Measurements from ENCODE around the gene AKAP6.

The AKAP6 gene

DNA sequence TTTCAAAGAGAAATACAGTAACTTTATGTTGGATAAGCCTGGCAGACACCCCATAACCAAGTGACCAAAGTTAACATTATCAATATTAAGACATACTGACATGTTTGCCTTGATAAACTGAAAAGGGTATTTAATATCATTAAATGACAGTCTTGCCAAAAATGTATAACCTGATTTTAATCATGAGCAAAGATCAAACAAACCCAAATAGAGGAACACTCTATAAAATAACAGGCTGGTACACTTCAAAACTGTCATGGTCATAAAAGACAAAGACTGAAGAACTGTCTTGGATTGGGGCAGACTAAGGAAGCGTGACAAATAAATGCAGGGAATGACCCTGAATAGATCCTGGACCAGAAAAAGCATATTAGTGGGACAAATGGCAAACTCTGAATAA, 64.0 kb downstream of the AKAP6 start:
- H3K4me3 ChIP-seq (ENCODE audit: low read depth, low read length) = no peak overlapping the region
- TF ChIP-seq, protein P1, sequence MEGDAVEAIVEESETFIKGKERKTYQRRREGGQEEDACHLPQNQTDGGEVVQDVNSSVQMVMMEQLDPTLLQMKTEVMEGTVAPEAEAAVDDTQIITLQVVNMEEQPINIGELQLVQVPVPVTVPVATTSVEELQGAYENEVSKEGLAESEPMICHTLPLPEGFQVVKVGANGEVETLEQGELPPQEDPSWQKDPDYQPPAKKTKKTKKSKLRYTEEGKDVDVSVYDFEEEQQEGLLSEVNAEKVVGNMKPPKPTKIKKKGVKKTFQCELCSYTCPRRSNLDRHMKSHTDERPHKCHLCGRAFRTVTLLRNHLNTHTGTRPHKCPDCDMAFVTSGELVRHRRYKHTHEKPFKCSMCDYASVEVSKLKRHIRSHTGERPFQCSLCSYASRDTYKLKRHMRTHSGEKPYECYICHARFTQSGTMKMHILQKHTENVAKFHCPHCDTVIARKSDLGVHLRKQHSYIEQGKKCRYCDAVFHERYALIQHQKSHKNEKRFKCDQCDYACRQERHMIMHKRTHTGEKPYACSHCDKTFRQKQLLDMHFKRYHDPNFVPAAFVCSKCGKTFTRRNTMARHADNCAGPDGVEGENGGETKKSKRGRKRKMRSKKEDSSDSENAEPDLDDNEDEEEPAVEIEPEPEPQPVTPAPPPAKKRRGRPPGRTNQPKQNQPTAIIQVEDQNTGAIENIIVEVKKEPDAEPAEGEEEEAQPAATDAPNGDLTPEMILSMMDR (IDR thresholded peaks at IDR 0.05; ENCODE audit: control insufficient read depth, extremely low read depth, insufficient read depth) = no peak
- DNase-seq (ENCODE audit: low read depth) = peak; percentile 85

DNA sequence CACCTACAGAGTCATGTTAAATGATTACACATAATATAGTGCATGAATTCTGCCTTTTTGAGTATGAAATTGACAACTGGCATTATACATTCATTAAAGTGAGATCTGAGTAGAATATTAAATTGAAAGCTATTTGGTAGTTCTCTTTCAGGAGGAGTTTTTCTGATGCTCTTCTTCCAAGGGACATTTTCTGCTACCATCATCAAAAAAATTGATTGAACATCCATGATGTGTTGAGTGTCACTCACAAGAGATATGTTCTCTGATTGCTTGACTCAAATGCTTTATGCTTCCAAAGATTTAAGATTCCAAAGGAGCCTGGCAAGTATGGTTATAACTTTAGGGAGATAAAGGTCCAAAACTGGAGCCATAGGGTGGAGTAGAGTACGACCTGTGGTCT, 64.9 kb downstream of the AKAP6 start:
- no peak for DNase-seq (ENCODE audit: low read depth)
- TF ChIP-seq, protein P1 (IDR thresholded peaks at IDR 0.05; ENCODE audit: control insufficient read depth, extremely low read depth, insufficient read depth) = no peak

DNA sequence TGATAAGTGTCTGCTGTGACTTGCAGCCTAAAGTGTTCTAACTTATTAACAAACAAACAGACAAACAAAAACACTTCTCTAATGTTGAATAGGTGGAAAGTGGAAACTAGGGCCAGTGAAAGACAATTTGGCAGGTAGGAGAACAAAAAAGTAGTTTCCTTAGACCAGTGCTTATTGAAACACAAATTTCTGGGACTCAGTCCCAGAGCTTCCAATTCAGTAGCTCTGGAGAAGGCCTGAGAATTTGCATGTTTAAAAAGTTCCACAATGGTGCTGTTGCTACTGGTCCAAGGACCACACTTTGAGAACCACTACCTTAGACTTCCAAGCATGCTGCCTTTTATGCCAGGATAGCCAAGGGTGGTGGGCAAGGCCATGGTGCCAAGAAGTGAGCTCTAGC, 67.8 kb downstream of the AKAP6 start:
- no peak for DNase-seq (ENCODE audit: low read depth)
- no peak overlapping the region; the same call in 1 of the 2 replicates for H3K4me3 ChIP-seq (ENCODE audit: low read depth, low read length)
- TF ChIP-seq, protein P1 (IDR thresholded peaks at IDR 0.05; ENCODE audit: control insufficient read depth, extremely low read depth, insufficient read depth) = no peak

More for the DNA sequence above, 64.9 kb downstream of the AKAP6 start:
- no peak overlapping the region for H3K4me3 ChIP-seq (ENCODE audit: low read depth, low read length)

DNA sequence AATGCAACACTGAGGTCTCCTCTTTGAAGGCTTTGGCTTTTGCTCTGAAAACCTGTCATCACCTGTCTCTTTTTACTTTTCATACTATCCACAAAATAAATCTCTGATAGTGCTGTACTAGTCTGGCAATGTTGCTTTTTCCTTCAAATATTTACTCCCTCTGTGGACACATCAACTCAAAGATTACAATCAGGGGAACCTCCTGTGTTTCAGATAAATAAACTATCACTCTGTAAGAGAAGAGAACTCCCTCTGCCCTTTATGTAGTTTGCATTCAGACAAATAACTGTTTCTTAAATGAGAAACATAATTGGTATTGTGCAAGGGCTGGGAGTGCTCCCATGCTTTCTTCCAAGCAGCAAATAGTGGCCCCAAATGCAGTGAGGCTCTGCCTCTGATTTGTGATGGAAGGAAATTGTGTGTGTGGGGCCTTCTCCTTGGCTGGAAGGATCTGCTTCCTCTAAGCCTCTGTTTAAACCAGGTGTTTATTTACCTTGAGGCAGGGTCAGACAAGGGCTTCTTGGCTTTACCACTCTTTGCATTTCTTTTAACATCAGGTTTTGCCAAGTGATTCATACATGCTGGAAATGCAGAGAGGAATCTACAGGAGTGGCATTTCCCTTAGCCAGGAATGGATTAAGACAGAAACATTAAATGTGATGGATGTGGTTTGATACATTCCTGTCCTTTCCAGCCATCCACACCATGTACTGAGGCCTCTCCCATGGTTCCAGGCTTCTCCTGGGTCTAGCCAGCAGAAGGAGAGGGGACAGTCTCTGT, 69.0 kb downstream of the AKAP6 start:
- H3K4me3 ChIP-seq (ENCODE audit: low read depth, low read length) = peak overlapping the region; percentile 24; the same call in 1 of the 2 replicates
- DNase-seq (ENCODE audit: low read depth) = peak; percentile 89
- TF ChIP-seq, protein P1 (IDR thresholded peaks at IDR 0.05; ENCODE audit: control insufficient read depth, extremely low read depth, insufficient read depth) = no peak

DNA sequence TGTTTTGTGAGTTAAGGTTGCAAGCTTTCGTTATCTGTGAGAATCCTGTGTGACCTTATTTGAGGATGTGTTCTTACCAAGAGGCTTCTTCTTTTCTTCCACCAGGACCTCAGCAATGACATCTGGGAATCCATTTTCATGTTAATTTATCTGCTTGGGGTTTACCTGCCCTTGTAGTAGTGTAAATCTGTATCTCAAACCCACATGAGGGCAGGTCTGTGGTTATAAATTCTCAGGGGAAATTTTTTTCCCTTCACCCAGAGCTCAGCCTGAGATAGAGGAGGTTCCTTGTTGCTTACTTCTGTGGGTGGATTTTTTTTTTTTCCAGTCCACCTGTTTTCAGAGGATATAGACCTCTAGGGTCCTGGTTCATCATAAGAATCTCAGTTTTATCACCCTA, 70.8 kb downstream of the AKAP6 start:
- no peak for DNase-seq (ENCODE audit: low read depth)
- no peak overlapping the region for H3K4me3 ChIP-seq (ENCODE audit: low read depth, low read length)
- TF ChIP-seq, protein P1 (IDR thresholded peaks at IDR 0.05; ENCODE audit: control insufficient read depth, extremely low read depth, insufficient read depth) = no peak

DNA sequence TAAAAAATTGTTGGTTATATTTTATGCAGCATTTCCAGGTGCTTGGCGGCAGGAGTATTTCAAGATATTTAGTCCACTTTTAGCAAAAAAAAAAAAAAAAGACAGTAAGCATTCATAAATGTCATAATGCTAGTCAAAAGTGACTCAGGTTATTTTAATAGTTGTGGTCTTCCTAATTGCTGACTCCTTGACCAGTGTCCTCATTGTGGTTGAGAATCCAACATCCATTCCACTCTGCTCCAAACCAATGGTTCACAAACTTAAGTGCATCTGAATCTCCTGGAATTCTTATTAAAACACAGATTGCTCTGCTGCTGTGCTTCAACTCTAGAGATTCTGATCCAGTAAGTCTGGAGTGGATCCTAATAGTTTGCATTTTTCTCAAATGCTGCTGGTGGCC, 71.4 kb downstream of the AKAP6 start:
- no peak overlapping the region for H3K4me3 ChIP-seq (ENCODE audit: low read depth, low read length)
- TF ChIP-seq, protein P1 (IDR thresholded peaks at IDR 0.05; ENCODE audit: control insufficient read depth, extremely low read depth, insufficient read depth) = no peak
- DNase-seq (ENCODE audit: low read depth) = no peak

DNA sequence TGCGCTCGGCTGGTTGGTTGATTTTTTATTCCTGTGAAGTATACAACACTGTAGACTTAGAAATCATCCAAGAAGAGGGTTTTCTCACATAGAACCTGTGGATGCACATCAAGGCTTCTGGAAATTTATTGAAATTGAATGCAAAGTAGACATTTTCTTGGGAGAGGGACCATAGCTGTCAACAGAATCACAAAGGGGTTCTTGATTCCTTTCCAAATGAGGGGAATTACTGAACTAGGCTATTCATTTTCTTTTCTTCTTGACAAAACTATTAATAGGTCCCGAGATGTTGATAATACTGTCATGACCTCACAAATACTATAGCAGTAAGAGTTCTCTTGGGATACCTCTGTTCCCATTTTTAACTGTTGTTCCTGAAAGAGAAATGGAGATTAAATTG, 73.9 kb downstream of the AKAP6 start:
- TF ChIP-seq, protein P1 (IDR thresholded peaks at IDR 0.05; ENCODE audit: control insufficient read depth, extremely low read depth, insufficient read depth) = no peak
- no peak for DNase-seq (ENCODE audit: low read depth)
- no peak overlapping the region for H3K4me3 ChIP-seq (ENCODE audit: low read depth, low read length)
